GM11168 (cell line): ENCODE results near the gene ARSJ.

ENCODE experiments used
- in situ Hi-C: fragments of 300-500 bp; cut with MboI; formaldehyde crosslinking; loops from one replicate; pipeline ENCODE4 v1.12.0; 2022; ENCODE audit warnings: low sequenced_read_pairs; ENCODE audit not compliant: unreplicated experiment

The ARSJ gene

DNA sequence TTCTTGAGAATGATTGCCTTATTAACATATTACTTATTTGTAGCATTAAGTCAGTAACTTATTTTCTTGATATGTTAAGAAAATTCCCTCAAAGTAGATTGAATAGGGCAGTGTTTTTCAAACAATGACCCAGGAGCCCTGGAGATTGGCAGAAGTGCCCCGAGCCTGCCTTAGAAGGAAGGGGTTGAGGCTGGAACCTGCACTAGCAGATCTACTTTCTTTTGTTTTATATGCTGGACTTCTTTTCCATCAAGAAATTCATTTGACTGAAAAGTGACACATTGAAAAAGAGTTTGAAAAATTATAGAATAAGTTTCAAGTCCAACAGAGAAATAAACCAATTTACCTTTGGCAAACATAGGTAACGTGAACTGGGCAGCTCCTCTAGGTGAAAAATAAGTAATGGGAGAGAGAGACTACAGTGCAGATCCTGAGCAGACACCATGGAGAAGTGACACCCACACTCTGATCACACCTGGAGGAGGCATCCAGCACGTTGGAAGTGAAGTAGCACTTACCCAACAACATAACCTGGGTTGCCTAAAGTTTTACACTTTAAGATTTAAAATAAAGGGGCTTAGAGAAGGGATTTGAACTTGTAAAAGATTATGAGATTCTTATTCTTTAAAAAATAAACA, 18.6 kb downstream of the ARSJ start:
- in situ Hi-C loops = loop anchor here (10.0 kb wide), 1 partner anchor 114 kb away; no protein-coding TSS in a partner anchor

- in situ Hi-C loops = loop anchor here (10.0 kb wide), 1 partner anchor 425 kb away; no protein-coding TSS in a partner anchor
Measured at GRCh38 chr4:113959539-113959937, 19.9 kb downstream of the ARSJ start.

DNA sequence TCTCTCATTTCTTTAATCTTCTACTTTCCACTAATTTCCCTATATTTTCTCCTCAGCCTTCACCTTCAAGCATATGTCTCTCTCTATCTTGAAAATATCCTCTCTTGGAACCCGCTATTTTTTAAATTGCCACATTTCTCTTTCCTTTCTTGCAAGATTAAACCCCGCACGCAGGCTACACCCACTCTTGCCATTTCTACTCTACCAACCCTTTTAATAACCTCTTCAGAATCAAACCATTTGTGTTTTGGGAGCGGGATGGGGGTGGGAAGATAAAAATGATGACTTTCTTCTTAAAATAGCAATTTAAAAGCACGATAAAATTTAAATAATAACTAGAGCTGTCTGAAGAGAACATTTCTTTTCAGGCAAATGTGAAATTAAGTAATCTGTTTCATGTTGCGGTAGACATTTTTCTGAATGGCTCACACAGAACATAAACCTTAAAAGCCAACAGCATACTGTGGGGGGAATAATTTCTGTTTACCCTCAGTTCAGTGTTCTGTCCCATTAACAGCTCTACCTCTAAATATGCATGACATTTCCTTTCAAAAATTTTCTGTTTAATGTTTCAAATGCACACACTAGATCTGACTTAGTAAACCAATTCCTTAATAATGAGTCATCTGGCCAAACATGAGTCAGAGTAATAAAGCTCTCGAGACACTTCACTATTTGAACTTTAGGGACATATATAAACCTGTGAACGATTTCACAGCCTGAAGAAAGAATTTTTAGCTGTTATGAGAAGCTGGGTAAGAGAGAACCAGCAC, 20.5 kb downstream of the ARSJ start:
- in situ Hi-C loops = loop anchor here (10.0 kb wide), 1 partner anchor 426 kb away; no protein-coding TSS in a partner anchor

GRCh38 chr4:113957956-113958355, 21.5 kb downstream of the ARSJ start:
- in situ Hi-C loops = loop anchor here (10.0 kb wide), 1 partner anchor 427 kb away; no protein-coding TSS in a partner anchor

- in situ Hi-C loops = loop anchor here (10.0 kb wide), 1 partner anchor 429 kb away; no protein-coding TSS in a partner anchor
Measured at GRCh38 chr4:113955948-113956347, 23.5 kb downstream of the ARSJ start.

GRCh38 chr4:113955411-113955810, 24.0 kb downstream of the ARSJ start:
- in situ Hi-C loops = loop anchor here (10.0 kb wide), 1 partner anchor 429 kb away; no protein-coding TSS in a partner anchor

GRCh38 chr4:113953888-113954287, 25.6 kb downstream of the ARSJ start:
- in situ Hi-C loops = loop anchor here (10.0 kb wide), 1 partner anchor 431 kb away; no protein-coding TSS in a partner anchor

GRCh38 chr4:113952452-113953029, 26.9 kb downstream of the ARSJ start:
- in situ Hi-C loops = loop anchor here (10.0 kb wide), 1 partner anchor 432 kb away; no protein-coding TSS in a partner anchor

DNA sequence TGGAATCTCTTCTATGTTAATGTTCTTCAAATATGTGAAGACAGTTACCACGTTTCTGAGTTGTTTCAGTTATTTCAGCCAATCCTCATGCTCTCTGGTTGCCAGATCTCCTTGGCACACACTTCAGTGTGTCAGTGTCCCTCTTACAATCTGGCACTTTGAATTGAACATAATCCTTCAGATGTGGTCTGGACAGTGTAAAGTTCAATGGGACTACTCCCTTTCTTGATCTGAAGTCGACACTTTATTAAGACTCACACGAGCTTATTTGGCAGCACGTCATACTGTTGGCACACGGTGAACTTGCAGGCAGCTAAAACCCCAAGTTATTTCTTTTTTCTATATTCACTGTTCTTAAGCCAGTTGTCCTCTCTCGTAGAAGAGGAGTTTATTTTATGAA, 28.2 kb downstream of the ARSJ start:
- in situ Hi-C loops = loop anchor here (10.0 kb wide), 1 partner anchor 434 kb away; no protein-coding TSS in a partner anchor

GRCh38 chr4:113950207-113950606, 29.2 kb downstream of the ARSJ start:
- in situ Hi-C loops = loop anchor here (10.0 kb wide), 1 partner anchor 435 kb away; no protein-coding TSS in a partner anchor

DNA sequence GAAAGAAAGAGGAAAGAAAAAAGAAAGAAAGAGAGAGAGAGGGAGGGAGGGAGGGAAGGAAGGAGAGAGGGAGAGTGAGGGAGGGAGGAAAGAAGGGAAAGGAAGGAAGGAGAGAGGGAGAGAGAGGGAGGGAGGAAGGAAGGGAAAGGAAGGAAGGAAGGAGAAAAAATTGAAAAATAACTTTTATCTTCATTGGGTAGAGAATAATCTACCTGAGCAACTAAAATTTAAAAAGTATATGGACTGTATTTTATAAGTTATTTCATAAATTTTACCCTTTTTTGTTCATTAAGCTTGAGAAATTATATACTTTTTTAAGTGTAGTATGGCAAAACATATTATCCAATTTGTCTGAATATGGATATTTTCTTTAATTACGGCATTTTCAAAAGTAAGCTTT, 32.0 kb downstream of the ARSJ start:
- in situ Hi-C loops = loop anchor here (25.0 kb wide), 1 partner anchor 715 kb away; no protein-coding TSS in a partner anchor

- in situ Hi-C loops = loop anchor here (25.0 kb wide), 1 partner anchor 716 kb away; no protein-coding TSS in a partner anchor
Measured at GRCh38 chr4:113945906-113946305, 33.5 kb downstream of the ARSJ start.

DNA sequence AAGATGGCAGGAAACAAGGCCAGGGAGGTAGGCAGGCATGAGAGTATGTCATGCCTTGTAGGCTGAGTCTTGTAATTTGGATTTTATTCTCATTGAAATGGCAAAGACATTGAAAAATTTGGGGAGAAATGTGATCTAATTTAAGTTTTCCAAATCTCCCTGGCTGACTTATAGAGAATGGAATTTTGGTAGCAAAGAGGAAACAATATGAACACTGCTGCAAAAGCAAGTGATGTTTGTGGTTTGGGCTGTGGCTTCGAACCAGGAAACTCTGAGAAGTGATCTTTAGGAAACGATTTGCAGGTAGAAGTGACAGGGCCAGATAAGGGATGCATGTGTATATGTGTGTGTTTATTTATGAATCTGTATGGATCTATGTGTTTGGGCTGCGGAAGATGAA, 35.6 kb downstream of the ARSJ start:
- in situ Hi-C loops = loop anchor here (25.0 kb wide), 1 partner anchor 718 kb away; no protein-coding TSS in a partner anchor

DNA sequence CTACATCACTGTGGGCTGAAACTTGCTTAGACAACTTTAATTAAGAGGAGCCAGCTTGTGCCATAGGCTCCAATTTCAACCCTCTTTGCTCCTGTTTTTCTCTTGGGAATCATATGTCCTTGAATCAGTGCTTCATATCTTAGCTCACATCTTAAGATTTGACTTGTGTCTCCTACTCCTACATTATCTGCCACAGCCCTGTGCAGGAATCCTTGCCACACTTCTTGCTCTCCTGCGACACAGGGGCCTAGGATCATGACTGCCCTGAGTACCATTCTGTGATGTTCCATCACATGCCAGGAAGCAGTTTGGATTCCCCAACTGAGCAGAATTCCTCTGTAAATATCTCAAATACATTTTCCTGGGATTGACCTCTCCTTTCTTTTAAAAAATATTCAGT, 36.4 kb downstream of the ARSJ start:
- in situ Hi-C loops = loop anchor here (25.0 kb wide), 1 partner anchor 719 kb away; no protein-coding TSS in a partner anchor

DNA sequence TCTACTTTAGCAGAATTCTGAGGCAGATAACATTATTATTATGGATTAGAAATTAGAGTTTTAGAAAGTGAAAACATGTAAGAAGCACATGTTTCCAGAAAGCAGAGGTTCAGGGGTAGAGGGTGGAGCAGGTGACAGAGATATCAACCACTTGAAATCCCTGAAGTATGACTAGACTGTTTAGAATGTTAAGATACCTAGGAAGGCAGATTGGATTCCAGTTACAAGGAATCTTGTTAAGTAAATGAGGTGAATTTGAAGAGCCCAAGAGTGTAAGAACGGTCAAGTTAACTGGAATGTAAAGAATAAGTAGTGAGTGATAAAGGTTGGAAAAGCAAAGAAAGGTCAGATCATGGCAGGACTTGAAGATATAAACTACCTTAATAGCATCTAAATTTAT, 37.6 kb downstream of the ARSJ start:
- in situ Hi-C loops = loop anchor here (25.0 kb wide), 1 partner anchor 720 kb away; no protein-coding TSS in a partner anchor

GRCh38 chr4:113940103-113940502, 39.3 kb downstream of the ARSJ start:
- in situ Hi-C loops = loop anchor here (25.0 kb wide), 1 partner anchor 722 kb away; no protein-coding TSS in a partner anchor

GRCh38 chr4:113935190-113935589, 44.3 kb downstream of the ARSJ start:
- in situ Hi-C loops = loop anchor here (25.0 kb wide), 1 partner anchor 727 kb away; no protein-coding TSS in a partner anchor

DNA sequence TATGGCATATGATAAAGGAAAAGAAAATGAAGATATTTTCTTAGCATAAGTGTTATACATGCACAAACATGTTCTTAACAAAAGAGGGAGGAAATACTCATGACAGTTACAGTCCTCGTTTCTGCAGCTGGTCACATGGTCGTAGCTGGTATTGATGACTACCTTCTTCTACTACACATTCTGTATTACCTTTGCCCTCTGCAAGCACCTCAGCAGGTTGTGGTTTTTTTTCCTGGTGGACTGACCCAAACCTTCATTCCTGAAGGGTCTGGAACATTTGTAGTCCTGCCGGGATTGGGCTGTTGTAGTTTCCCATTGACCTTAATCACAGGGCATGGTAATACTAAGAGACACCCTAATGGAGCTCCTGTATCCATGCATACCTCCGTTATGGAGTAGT, 54.7 kb downstream of the ARSJ start:
- in situ Hi-C loops = loop anchor here (25.0 kb wide), 1 partner anchor 738 kb away; no protein-coding TSS in a partner anchor

DNA sequence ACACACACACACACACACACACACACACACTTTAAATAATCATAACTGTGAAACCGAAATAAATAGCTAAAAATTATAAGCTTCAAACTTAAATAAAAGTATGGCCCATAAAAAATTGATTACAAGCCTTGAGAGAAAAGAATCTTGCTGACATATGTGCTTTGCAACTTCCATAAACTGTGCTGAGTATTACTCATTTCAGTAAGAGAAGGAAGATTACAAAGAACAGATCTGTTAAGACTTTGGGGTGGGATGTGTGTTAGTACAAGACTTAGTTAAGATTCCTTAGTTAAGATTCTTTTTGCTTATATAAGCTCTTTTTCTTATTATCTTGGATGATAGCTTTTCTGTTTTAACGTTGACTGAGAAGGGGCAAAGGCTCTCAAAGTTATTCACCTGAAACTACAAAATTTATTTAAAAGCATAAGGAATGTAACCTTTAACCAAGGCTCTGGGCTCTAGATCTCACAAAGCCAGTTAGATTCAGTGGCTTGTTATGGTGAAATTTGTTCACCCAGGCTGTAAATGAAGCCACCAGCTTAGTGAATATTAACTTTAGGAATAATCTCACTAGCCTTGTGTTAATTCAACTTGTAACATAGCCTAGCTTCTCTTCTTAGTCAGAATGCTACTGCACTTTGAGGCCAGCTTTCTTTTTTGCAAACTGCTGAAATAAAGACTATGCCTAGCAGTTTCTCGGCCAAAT, 58.2 kb downstream of the ARSJ start:
- in situ Hi-C loops = no loop called here

DNA sequence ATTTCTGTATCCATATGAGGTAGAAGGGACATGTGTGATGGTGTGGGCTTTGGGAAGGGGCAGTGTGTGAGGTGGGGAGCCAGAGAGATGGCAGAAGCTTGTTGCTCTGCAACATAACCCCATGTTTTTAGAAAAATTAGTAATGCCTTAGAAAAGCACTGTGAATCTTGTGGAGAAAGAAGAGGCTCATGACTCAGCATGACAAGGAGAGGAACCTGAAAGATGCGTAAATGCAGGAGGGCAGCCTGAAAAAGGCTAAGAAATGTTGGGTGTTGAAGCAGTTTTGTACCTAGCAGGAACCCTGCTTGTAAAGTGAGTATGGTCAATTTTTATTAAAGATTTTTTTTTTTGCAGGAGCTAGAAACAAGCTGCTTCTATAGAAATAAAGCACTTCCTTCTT, 59.8 kb downstream of the ARSJ start:
- in situ Hi-C loops = no loop called here
